Measurements from ENCODE around the gene NCAM1.

GRCh38 chr11:113022262-113022661 lies 61.0 kb downstream of the NCAM1 start:
- TF ChIP-seq EZH2 (IDR thresholded peaks at IDR 0.05; ENCODE audit: low read depth, unreplicated experiment) (no peak), REST (IDR thresholded peaks at IDR 0.05; ENCODE audit: unreplicated experiment) (no peak), CTCF (conservative IDR thresholded peaks at IDR 0.05; ENCODE audit: low read depth in 2 of 2) (no peak), CREB1 (CRISPR knock-in tag; IDR thresholded peaks at IDR 0.05; ENCODE audit: low read depth) (no peak), POLR2AphosphoS5 (IDR thresholded peaks at IDR 0.05; ENCODE audit: low read depth) (no peak), EZH2phosphoT487 (IDR thresholded peaks at IDR 0.05; ENCODE audit: unreplicated experiment) (no peak), NANOG (IDR thresholded peaks at IDR 0.05; ENCODE audit: borderline replicate concordance) (no peak), ZNF114 (CRISPR knock-in tag; IDR thresholded peaks at IDR 0.05) (no peak), JUNB (IDR thresholded peaks at IDR 0.05; ENCODE audit: unreplicated experiment) (no peak), ZNF462 (CRISPR knock-in tag; IDR thresholded peaks at IDR 0.05) (no peak), ZNF331 (CRISPR knock-in tag; IDR thresholded peaks at IDR 0.05; ENCODE audit: low read depth) (no peak)
